ENCODE measurements around the gene PRG3. TPM values are rescaled to one million over a fixed set of nuclear protein-coding genes. Genes with fewer than 3 reads are reported as not detected.

The PRG3 gene
- total and polyA plus RNA-seq, 12 donors = not detected

GRCh38 chr11:57416436-57416835 lies 35.5 kb upstream of the PRG3 start:
- Histone ChIP-seq H3K36me3 (replicated peaks in 1 of 2) (peaks cover 0 to 73% of the 10 kb centered on the region in 2 donors), H3K27me3 (no peaks in the 10 kb centered on the region), H3K4me1 (replicated peaks in 1 of 2) (peaks cover 0 to under 1% of the 10 kb centered on the region in 2 donors), H3K9me3 (replicated peaks in 1 of 3) (no peaks in the 10 kb centered on the region), H3K4me3 (no peak overlapping the region), H3K27ac (no peak overlapping the region)
- no peak for TF ChIP-seq CTCF (IDR thresholded peaks at IDR 0.05)
- no peak for TF ChIP-seq POLR2A (IDR thresholded peaks at IDR 0.05)
- DNase-seq = no peak
- WGBS, 4 donors = 89 to 93% (median 92%) methylated on average over 3 of the region's 3 CpGs
- intact Hi-C loops (cut with DNase I) = no loop called here

- H3K27me3 ChIP-seq = no peaks in the 10 kb centered on the region
- H3K4me1 ChIP-seq (replicated peaks in 1 of 2) = no peaks in the 10 kb centered on the region
- H3K27ac ChIP-seq = no peak overlapping the region
- TF ChIP-seq CTCF (IDR thresholded peaks at IDR 0.05) = no peak
- TF ChIP-seq POLR2A (IDR thresholded peaks at IDR 0.05) = no peak
- H3K36me3 ChIP-seq (replicated peaks in 1 of 2) = peaks cover 0 to 77% of the 10 kb centered on the region in 2 donors
- no peak overlapping the region for H3K4me3 ChIP-seq
- no peak for DNase-seq
- H3K9me3 ChIP-seq (replicated peaks in 1 of 3) = no peaks in the 10 kb centered on the region
- 93 to 97% (median 96%) methylated on average over 9 to 11 of the region's 11 CpGs for WGBS, 4 donors
- intact Hi-C loops (cut with DNase I) = no loop called here
Observed at GRCh38 chr11:57414612-57415212, 33.8 kb upstream of the PRG3 start.

- TF ChIP-seq CTCF (IDR thresholded peaks at IDR 0.05) = no peak
- TF ChIP-seq POLR2A (IDR thresholded peaks at IDR 0.05) = no peak
- no peaks in the 10 kb centered on the region for H3K4me1 ChIP-seq (replicated peaks in 1 of 2)
- 93 to 95% (median 94%) methylated on average over 4 of the region's 4 CpGs for WGBS, 4 donors
- no peak for DNase-seq
- H3K36me3 ChIP-seq (replicated peaks in 1 of 2) = peaks cover 0 to 83% of the 10 kb centered on the region in 2 donors
- H3K27ac ChIP-seq = no peak overlapping the region
- H3K4me3 ChIP-seq = no peak overlapping the region
- H3K9me3 ChIP-seq (replicated peaks in 1 of 3) = no peaks in the 10 kb centered on the region
- no peaks in the 10 kb centered on the region for H3K27me3 ChIP-seq
- intact Hi-C loops (cut with DNase I) = no loop called here
Observed at GRCh38 chr11:57413681-57414080, 32.7 kb upstream of the PRG3 start.

- H3K36me3 ChIP-seq (replicated peaks in 1 of 2) = peaks cover 0 to 68% of the 10 kb centered on the region in 2 donors
- H3K27ac ChIP-seq = no peak overlapping the region
- no peak for DNase-seq
- no peaks in the 10 kb centered on the region for H3K27me3 ChIP-seq
- intact Hi-C loops (cut with DNase I) = no loop called here
- H3K4me3 ChIP-seq = no peak overlapping the region
- TF ChIP-seq CTCF (IDR thresholded peaks at IDR 0.05) (no peak), POLR2A (IDR thresholded peaks at IDR 0.05) (no peak)
- no peaks in the 10 kb centered on the region for H3K9me3 ChIP-seq (replicated peaks in 1 of 3)
- peaks cover 0 to 10% of the 10 kb centered on the region in 2 donors for H3K4me1 ChIP-seq (replicated peaks in 1 of 2)
Observed at GRCh38 chr11:57410287-57410686, 29.3 kb upstream of the PRG3 start.
